Endodermal cell (in vitro differentiated cells): Measurements from ENCODE around the gene AIRE. TPM values are rescaled to one million over a fixed set of nuclear protein-coding genes. Genes with fewer than 3 reads are reported as not detected.
A peak's percentile ranks its signal among the peaks of the same experiment; 100 is the strongest.

ENCODE experiments used
- DNase-seq: peaks from one replicate; pipeline ENCODE4 v3.0.0-alpha.2; 2017
- H3K27ac ChIP-seq: 2 replicates; pipeline ENCODE4 v1.5.1; 2013; ENCODE audit warnings: mild to moderate bottlenecking, low read depth, low read length, moderate library complexity
- H3K27me3 ChIP-seq: 2 replicates; pipeline ENCODE4 v1.6.1; 2013; ENCODE audit warnings: mild to moderate bottlenecking, low read length, moderate library complexity; ENCODE audit not compliant: insufficient read depth, control insufficient read depth, poor library complexity, severe bottlenecking
- H3K36me3 ChIP-seq: 2 replicates; pipeline ENCODE4 v1.7.0; 2013; ENCODE audit warnings: mild to moderate bottlenecking, low read length, moderate library complexity; ENCODE audit not compliant: control insufficient read depth, insufficient read depth
- H3K4me1 ChIP-seq: one replicate; pipeline ENCODE4 v1.7.0; 2013; ENCODE audit warnings: low read length; ENCODE audit not compliant: control insufficient read depth, insufficient read depth
- H3K4me3 ChIP-seq: 2 replicates; pipeline ENCODE4 v1.5.1; 2013; ENCODE audit warnings: mild to moderate bottlenecking, low read length, moderate library complexity
- H3K9ac ChIP-seq: 2 replicates; pipeline ENCODE4 v1.6.1; 2013; ENCODE audit warnings: mild to moderate bottlenecking, low read length, moderate library complexity; ENCODE audit not compliant: poor library complexity, severe bottlenecking; ENCODE audit errors: extremely low read depth
- H3K9me3 ChIP-seq: 2 replicates; pipeline ENCODE4 v1.6.1; 2013; ENCODE audit warnings: mild to moderate bottlenecking, low read length, moderate library complexity; ENCODE audit not compliant: control insufficient read depth
- H3K27ac Mint-ChIP-seq: 2 replicates; pipeline ENCODE4 v1.8.0; 2020; ENCODE audit warnings: mixed read lengths
- H3K27me3 Mint-ChIP-seq: 2 replicates; pipeline ENCODE4 v1.8.0; 2021; ENCODE audit warnings: mild to moderate bottlenecking, mixed read lengths; ENCODE audit not compliant: insufficient read depth
- H3K36me3 Mint-ChIP-seq: 2 replicates; pipeline ENCODE4 v1.8.0; 2020; ENCODE audit warnings: low read depth, mixed read lengths
- H3K4me1 Mint-ChIP-seq: 2 replicates; pipeline ENCODE4 v1.8.0; 2020; ENCODE audit warnings: mixed read lengths
- H3K4me3 Mint-ChIP-seq: 2 replicates; pipeline ENCODE4 v1.8.0; 2020; ENCODE audit warnings: mild to moderate bottlenecking, moderate library complexity, mixed read lengths
- H3K9me3 Mint-ChIP-seq: 2 replicates; pipeline ENCODE4 v1.8.0; 2020; ENCODE audit warnings: mild to moderate bottlenecking, mixed read lengths
- CTCF ChIP-seq: fragments of 200-600 bp; sonication (generic); conservative IDR thresholded peaks from 2 replicates; pipeline ENCODE4 v1.5.0; 2021; ENCODE audit warnings: antibody characterized with exemption, mild to moderate bottlenecking
- WGBS, 2 experiments: methylation state at CpG; one replicate each; pipeline versions ENCODE4 v1.1.5 to v1.1.7; 2013; ENCODE audit warnings: missing lambda C conversion rate in 2 of 2, mixed read lengths in 1 of 2; ENCODE audit not compliant: insufficient coverage in 1 of 2, insufficient read length in 1 of 2; 5-methylcytosine and 5-hydroxymethylcytosine counted together
- total RNA-seq, 2 donors: library from RNA; stranded (reverse); fragmentation: NEBNext Ultra II Directional in 1 of 2; extraction: Animal tissue kit (Norgen Biotek cat#: 25700) in 1 of 2; gene quantifications; 2 replicates in 1 of 2; 3 replicates in 1 of 2; pipeline ENCODE4 v1.2.1, GENCODE V29; 2021

Gene AIRE
- total RNA-seq, 2 donors from 2014 or later: 1.2 to 2.7 TPM

DNA sequence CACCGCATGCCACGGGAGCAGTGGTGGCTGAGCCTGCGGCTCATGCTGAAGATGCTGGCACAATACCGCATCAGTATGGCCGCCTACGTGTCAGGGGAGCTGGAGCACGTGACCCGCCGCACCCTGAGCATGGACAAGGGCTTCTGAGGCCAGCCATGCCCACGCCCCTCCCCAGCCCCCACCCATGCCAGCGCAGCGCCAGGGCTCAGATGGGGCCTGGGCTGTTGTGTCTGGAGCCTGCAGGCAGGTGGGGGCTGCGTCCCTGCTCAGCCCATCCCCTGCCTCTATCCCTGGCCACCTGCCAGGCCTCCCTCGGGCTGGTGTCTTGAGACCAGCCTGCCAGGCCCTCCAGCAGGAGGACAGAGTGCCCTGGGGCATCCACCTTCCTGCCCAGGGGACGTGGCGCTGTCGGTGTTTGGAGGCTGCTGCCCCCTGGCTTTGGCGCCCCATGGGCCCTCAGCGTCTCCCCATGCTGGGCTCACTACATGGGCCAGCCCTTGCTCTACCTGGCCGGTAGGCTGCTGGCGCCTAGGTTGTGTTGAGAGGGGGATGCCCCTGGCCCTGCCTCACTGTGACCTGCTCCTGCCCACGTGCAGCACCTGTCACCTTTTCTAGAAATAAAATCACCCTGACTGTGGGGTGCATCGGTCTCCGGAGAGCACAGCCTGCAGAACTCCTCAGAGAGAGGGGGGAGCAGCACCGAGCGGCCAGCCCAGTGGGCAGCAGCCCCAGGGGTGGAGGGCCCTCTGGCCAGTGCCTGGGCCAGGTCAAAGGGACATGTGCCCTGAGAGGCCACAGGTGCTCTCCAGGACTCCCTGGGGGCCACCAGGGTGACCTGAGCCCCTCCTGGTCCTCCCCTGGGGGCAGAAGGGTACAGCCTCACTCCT, 41.3 kb downstream of the AIRE start:
- no peaks in the 10 kb centered on the region for H3K4me1 ChIP-seq
- TF ChIP-seq CTCF: peak; percentile 23
- H3K9ac ChIP-seq: no peak overlapping the region
- no peak for DNase-seq
- no peaks in the 10 kb centered on the region for H3K27me3 Mint-ChIP-seq
- 89 to 91% methylated on average over 14 to 26 of the region's 26 CpGs for WGBS, 2 experiments
- no peak overlapping the region for H3K4me3 ChIP-seq
- H3K4me1 Mint-ChIP-seq: no peaks in the 10 kb centered on the region
- peaks cover 9% of the 10 kb centered on the region for H3K36me3 ChIP-seq
- H3K9me3 ChIP-seq: no peaks in the 10 kb centered on the region
- H3K9me3 Mint-ChIP-seq: no peaks in the 10 kb centered on the region
- no peak overlapping the region for H3K27ac ChIP-seq
- H3K27ac Mint-ChIP-seq: no peak overlapping the region
- no peaks in the 10 kb centered on the region for H3K27me3 ChIP-seq
- no peak overlapping the region for H3K4me3 Mint-ChIP-seq
- H3K36me3 Mint-ChIP-seq: peaks cover 8% of the 10 kb centered on the region

- TF ChIP-seq CTCF: no peak
- DNase-seq: no peak
- Mint-ChIP-seq H3K9me3 (no peaks in the 10 kb centered on the region), H3K27ac (no peak overlapping the region), H3K36me3 (peaks cover 9% of the 10 kb centered on the region), H3K4me1 (no peaks in the 10 kb centered on the region), H3K4me3 (no peak overlapping the region), H3K27me3 (no peaks in the 10 kb centered on the region)
- no peak overlapping the region for H3K4me3 ChIP-seq
- 98 to 100% methylated on average over 10 to 11 of the region's 11 CpGs for WGBS, 2 experiments
- no peaks in the 10 kb centered on the region for H3K27me3 ChIP-seq
- no peak overlapping the region for H3K27ac ChIP-seq
- H3K9me3 ChIP-seq: no peaks in the 10 kb centered on the region
- no peaks in the 10 kb centered on the region for H3K4me1 ChIP-seq
- H3K36me3 ChIP-seq: peaks cover 9% of the 10 kb centered on the region
- no peak overlapping the region for H3K9ac ChIP-seq
Measured at GRCh38 chr21:44327603-44327974, 41.9 kb downstream of the AIRE start.

DNA sequence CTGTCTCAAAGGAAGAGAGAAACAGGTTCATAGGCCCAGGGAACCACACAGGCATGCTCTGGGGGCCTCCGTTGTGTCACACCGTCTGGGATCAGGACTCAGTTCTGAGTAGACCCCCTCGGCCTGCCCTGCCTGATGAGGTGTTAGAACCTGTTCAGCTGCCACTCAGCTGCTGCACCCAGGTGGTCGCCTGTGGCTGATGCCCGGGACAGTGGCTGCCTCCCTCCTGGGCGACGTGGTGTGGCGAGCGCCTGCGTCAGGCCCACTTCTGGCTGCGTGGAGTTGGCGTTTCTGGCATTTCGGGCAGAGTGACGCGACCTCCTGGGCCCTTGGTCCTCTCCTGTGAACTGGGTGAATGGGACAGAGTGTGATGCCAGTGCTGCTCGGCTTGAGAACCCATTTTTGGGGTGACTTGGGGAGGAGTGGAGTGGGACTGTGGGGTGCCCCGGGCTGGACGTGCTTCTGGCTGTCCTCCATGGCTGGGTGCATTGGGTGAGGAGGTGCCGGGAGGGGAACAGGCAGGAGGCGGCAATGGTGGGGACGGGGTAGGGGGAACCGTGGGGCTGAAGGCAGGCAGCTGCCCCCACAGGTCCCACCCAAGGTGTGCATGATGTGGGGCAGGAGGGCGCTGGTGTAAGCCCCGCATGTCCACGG, 42.7 kb downstream of the AIRE start:
- no peak overlapping the region for H3K4me3 Mint-ChIP-seq
- H3K4me3 ChIP-seq: no peak overlapping the region
- H3K27me3 Mint-ChIP-seq: no peaks in the 10 kb centered on the region
- H3K9me3 ChIP-seq: no peaks in the 10 kb centered on the region
- H3K9me3 Mint-ChIP-seq: no peaks in the 10 kb centered on the region
- peak overlapping the region; percentile 35 for H3K27ac Mint-ChIP-seq
- no peaks in the 10 kb centered on the region for H3K27me3 ChIP-seq
- WGBS, 2 experiments: 95 to 97% methylated on average over 11 to 25 of the region's 25 CpGs
- H3K27ac ChIP-seq: no peak overlapping the region
- H3K4me1 Mint-ChIP-seq: no peaks in the 10 kb centered on the region
- H3K36me3 Mint-ChIP-seq: peaks cover 4% of the 10 kb centered on the region
- peaks cover 9% of the 10 kb centered on the region for H3K36me3 ChIP-seq
- TF ChIP-seq CTCF: no peak
- no peak overlapping the region for H3K9ac ChIP-seq
- no peak for DNase-seq
- H3K4me1 ChIP-seq: no peaks in the 10 kb centered on the region
